ENCODE results near the gene CCDC34. TPM values are rescaled to one million over a fixed set of nuclear protein-coding genes. Genes with fewer than 3 reads are reported as not detected.

CCDC34 gene
- total and polyA plus RNA-seq, 2 of the 8 experiments (the other 6 are each of a cell fraction or from before 2014, with no cell fraction given), result 7.7 to 24.3 TPM

GRCh38 chr11:27388869-27389268 lies 25.9 kb upstream of the CCDC34 start (continued):
- TF ChIP-seq CHD7 (IDR thresholded peaks at IDR 0.05; ENCODE audit: insufficient replicate concordance, low read length), result no peak
- TF ChIP-seq MAFK (IDR thresholded peaks at IDR 0.05; ENCODE audit: low read depth, low read length), result no peak
- TF ChIP-seq RBBP5 (IDR thresholded peaks at IDR 0.05; ENCODE audit: borderline replicate concordance, low read depth, low read length), result no peak
- no peak for TF ChIP-seq MAX (IDR thresholded peaks at IDR 0.05)

All from H1 (cell line).